GM10266 (cell line): ENCODE results near the gene SMARCD3.
A peak's percentile ranks its signal among the peaks of the same experiment; 100 is the strongest.

ENCODE experiments used
- DNase-seq: peaks from one replicate; pipeline ENCODE4 v3.0.0; 2012; ENCODE audit errors: extremely low spot score
- CTCF ChIP-seq: IDR thresholded peaks from 2 replicates; pipeline ENCODE4 v1.5.1; 2012; ENCODE audit warnings: mild to moderate bottlenecking, low read depth; ENCODE audit not compliant: control insufficient read depth, insufficient read depth; ENCODE audit errors: missing control alignments

Gene SMARCD3

GRCh38 chr7:151235091-151235787 is 13.3 kb downstream of the SMARCD3 start:
- TF ChIP-seq CTCF = no peak
- no peak for DNase-seq

DNA sequence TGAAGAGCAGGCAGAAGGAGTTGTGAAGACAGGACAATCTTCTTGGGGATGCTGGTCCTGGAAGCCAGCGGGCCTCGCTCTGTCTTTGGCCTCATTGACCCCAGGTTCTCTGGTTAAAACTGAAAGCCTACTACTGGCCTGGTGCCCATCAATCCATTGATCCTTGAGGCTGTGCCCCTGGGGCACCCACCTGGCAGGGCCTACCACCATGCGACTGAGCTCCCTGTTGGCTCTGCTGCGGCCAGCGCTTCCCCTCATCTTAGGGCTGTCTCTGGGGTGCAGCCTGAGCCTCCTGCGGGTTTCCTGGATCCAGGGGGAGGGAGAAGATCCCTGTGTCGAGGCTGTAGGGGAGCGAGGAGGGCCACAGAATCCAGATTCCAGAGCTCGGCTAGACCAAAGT is 14.7 kb downstream of the SMARCD3 start:
- peak; percentile 16 for DNase-seq
- TF ChIP-seq CTCF = no peak

- DNase-seq = peak; percentile 72
- TF ChIP-seq CTCF = no peak
Observed at GRCh38 chr7:151232917-151233701, 15.4 kb downstream of the SMARCD3 start.

GRCh38 chr7:151232091-151232916 is 16.2 kb downstream of the SMARCD3 start, which contains the start of gene CHPF2:
Gene CHPF2 (plus strand): TSS chr7:151232483. CDS start chr7:151234012, 1,529 bp downstream.
- no peak for TF ChIP-seq CTCF

DNA sequence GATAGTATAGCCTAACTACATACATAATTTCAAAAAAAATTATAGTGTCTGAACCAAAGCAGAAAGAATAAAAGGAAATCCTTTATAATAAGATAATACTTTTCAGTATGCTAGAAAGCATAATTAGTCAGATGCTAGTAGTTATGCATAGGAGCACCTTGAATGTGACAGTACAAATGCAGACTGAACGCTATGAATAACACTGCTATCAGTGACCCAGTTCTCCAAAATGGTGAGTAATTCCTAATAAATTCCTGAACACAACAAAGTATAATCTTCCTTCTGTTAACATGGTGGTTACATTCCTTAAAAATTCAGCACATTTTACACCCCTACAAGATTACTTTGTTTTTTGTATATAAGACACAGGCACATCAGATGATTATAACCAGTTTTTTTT is 17.4 kb downstream of the SMARCD3 start:
- TF ChIP-seq CTCF = no peak
- DNase-seq = no peak

More at GRCh38 chr7:151232091-151232916, 16.2 kb downstream of the SMARCD3 start, which contains the start of gene CHPF2:
- DNase-seq = peak; percentile 97

DNA sequence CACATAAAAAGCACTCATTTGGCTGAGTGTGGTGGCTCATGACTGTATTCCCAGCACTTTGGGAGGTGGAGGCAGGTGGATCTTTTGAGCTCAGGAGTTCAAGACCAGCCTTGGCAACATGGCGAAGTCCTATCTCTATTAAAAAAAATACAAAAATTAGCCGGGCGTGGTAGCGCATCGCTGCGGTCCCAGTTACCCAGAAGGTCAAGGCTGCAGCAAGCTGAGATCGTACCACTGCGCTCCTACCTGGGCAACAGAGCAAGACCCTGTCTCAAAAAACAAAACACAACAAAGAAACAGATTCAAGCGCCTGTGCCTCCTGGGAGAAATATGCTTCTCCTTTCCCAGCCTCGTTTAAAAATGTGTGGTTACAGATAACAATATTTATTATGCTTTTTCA is 19.2 kb downstream of the SMARCD3 start:
- no peak for DNase-seq
- TF ChIP-seq CTCF = no peak
